Caco-2 (cell line): ENCODE data around the gene CYP2W1. TPM values are rescaled to one million over a fixed set of nuclear protein-coding genes. Genes with fewer than 3 reads are reported as not detected.

ENCODE experiments used
- BruUV-seq: library from RNA; stranded (reverse); fragments of 400-500 nt; replicated peaks from 2 replicates; lab custom pipeline; 2021; lab: Mats Ljungman, UMichigan
- CTCF ChIA-PET: fragments of 300-600 bp; sonication (Branson Sonifier 250); formaldehyde crosslinking; loops from one replicate; lab custom pipeline; 2022; ENCODE audit warnings: antibody characterized with exemption; lab: Charles Lee
- POLR2A ChIA-PET: fragments of 300-600 bp; sonication (Branson Sonifier 250); formaldehyde crosslinking; loops from one replicate; lab custom pipeline; 2022; ENCODE audit warnings: antibody characterized with exemption; lab: Charles Lee
- DNase-seq, 2 experiments: peaks; one replicate each; pipeline versions ENCODE4 v3.0.0 to v3.0.0-alpha.2; 2020 to 2022
- H3K27me3 ChIP-seq: replicated peaks from 2 replicates; pipeline ENCODE4 v1.6.0; 2011; ENCODE audit warnings: low read length; ENCODE audit not compliant: control insufficient read depth, insufficient read depth
- H3K36me3 ChIP-seq: 2 replicates; pipeline ENCODE4 v1.5.1; 2011; ENCODE audit warnings: low read length; ENCODE audit not compliant: control insufficient read depth, insufficient read depth
- H3K4me1 ChIP-seq: fragments of 250-450 bp; sonication (Bioruptor Pico); 2 replicates; pipeline ENCODE4 v1.5.1; 2020; ENCODE audit warnings: mild to moderate bottlenecking
- H3K4me3 ChIP-seq: 2 replicates; pipeline ENCODE4 v1.5.1; 2011; ENCODE audit warnings: low read depth, mild to moderate bottlenecking, control low read depth, low read length
- H3K9me3 ChIP-seq: fragments of 250-450 bp; sonication (Bioruptor Pico); 2 replicates; pipeline ENCODE4 v1.5.1; 2020; ENCODE audit warnings: mild to moderate bottlenecking, moderate library complexity
- H3K27ac Mint-ChIP-seq: one replicate; pipeline ENCODE4 v1.8.0; 2022; ENCODE audit warnings: mixed read lengths; ENCODE audit not compliant: unreplicated experiment
- H3K27me3 Mint-ChIP-seq: one replicate; pipeline ENCODE4 v1.8.0; 2022; ENCODE audit warnings: mixed read lengths; ENCODE audit not compliant: insufficient read depth, unreplicated experiment
- H3K36me3 Mint-ChIP-seq: one replicate; pipeline ENCODE4 v1.8.0; 2022; ENCODE audit warnings: mild to moderate bottlenecking, mixed read lengths; ENCODE audit not compliant: insufficient read depth, unreplicated experiment
- H3K4me1 Mint-ChIP-seq: one replicate; pipeline ENCODE4 v1.8.0; 2022; ENCODE audit warnings: low read depth, mixed read lengths; ENCODE audit not compliant: unreplicated experiment
- H3K4me3 Mint-ChIP-seq: one replicate; pipeline ENCODE4 v1.8.0; 2022; ENCODE audit warnings: mild to moderate bottlenecking, moderate library complexity, mixed read lengths; ENCODE audit not compliant: unreplicated experiment
- H3K9me3 Mint-ChIP-seq: one replicate; pipeline ENCODE4 v1.8.0; 2022; ENCODE audit warnings: mixed read lengths; ENCODE audit not compliant: unreplicated experiment
- intact Hi-C: fragments of 100-400 bp; cut with micrococcal nuclease; formaldehyde crosslinking; loops from one replicate; pipeline ENCODE4 v1.10.0; 2022; ENCODE audit not compliant: unreplicated experiment
- total RNA-seq: library from RNA; stranded (reverse); gene quantifications from 2 replicates; pipeline ENCODE4 v1.2.3, GENCODE V29; 2022
- TF ChIP-seq, protein P1 (sequence below), 2 experiments: fragments of 200-600 bp in 1 of 2; IDR thresholded peaks; 1 replicate in 1 of 2; 2 replicates in 1 of 2; pipeline versions ENCODE4 v1.5.1 to v1.8.0; 2011 to 2022; ENCODE audit warnings: antibody characterized with exemption in 1 of 2, control low read depth in 1 of 2, inconsistent platforms in 1 of 2, low read depth in 1 of 2, low read length in 1 of 2, mild to moderate bottlenecking in 1 of 2, moderate library complexity in 1 of 2; ENCODE audit not compliant: insufficient read depth in 1 of 2, severe bottlenecking in 1 of 2, unreplicated experiment in 1 of 2

The CYP2W1 gene
- total RNA-seq, 1 experiment from 2014 or later: 24.0 TPM

- ChIA-PET POLR2A (interaction anchor here (0.6 to 1.6 kb wide), 7 partner anchors 24 to 461 kb away, joined by 3 to 12 read pairs (median 5); a partner anchor contains a TSS), CTCF (interaction anchor here (2.2 kb wide), 2 partner anchors 17 to 19 kb away, joined by 7 to 10 read pairs; no protein-coding TSS in a partner anchor)
- Histone ChIP-seq H3K9me3 (no peaks in the 10 kb centered on the region), H3K4me3 (peak overlapping the region; percentile 99), H3K36me3 (0 out of 2 replicates have a peak, but pooled peaks cover 1% of the 10 kb centered on the region), H3K4me1 (peaks cover 59% of the 10 kb centered on the region), H3K27me3 (no peaks in the 10 kb centered on the region)
- no peak for DNase-seq
- Mint-ChIP-seq H3K36me3 (peaks cover 48% of the 10 kb centered on the region), H3K4me3 (peak overlapping the region; percentile 88), H3K27me3 (no peaks in the 10 kb centered on the region), H3K9me3 (no peaks in the 10 kb centered on the region), H3K27ac (peak overlapping the region; percentile 88), H3K4me1 (peaks cover 11% of the 10 kb centered on the region)
- intact Hi-C loops: loop anchor here (5.0 kb wide), 3 partner anchors 66 to 206 kb away; partner anchors contain the start of gene GPR146
- TF ChIP-seq, protein P1, sequence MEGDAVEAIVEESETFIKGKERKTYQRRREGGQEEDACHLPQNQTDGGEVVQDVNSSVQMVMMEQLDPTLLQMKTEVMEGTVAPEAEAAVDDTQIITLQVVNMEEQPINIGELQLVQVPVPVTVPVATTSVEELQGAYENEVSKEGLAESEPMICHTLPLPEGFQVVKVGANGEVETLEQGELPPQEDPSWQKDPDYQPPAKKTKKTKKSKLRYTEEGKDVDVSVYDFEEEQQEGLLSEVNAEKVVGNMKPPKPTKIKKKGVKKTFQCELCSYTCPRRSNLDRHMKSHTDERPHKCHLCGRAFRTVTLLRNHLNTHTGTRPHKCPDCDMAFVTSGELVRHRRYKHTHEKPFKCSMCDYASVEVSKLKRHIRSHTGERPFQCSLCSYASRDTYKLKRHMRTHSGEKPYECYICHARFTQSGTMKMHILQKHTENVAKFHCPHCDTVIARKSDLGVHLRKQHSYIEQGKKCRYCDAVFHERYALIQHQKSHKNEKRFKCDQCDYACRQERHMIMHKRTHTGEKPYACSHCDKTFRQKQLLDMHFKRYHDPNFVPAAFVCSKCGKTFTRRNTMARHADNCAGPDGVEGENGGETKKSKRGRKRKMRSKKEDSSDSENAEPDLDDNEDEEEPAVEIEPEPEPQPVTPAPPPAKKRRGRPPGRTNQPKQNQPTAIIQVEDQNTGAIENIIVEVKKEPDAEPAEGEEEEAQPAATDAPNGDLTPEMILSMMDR (IDR thresholded peaks at IDR 0.05; ENCODE audit: insufficient read depth in 1 of 2, low read depth in 1 of 2, low read length in 1 of 2, severe bottlenecking in 1 of 2, unreplicated experiment in 1 of 2): no peak
- BruUV-seq: no TSS peak
Measured at GRCh38 chr7:975702-976473, 7.1 kb upstream of the CYP2W1 start.

GRCh38 chr7:976901-977325 is 6.1 kb upstream of the CYP2W1 start:
- H3K27me3 Mint-ChIP-seq: no peaks in the 10 kb centered on the region
- peak; percentile 45 to 73 for DNase-seq
- H3K4me3 Mint-ChIP-seq: peak overlapping the region; percentile 88
- Histone ChIP-seq H3K4me1 (peaks cover 62% of the 10 kb centered on the region), H3K27me3 (no peaks in the 10 kb centered on the region), H3K4me3 (peak overlapping the region; percentile 8; the same call in 1 of the 2 replicates), H3K36me3 (no peaks in the 10 kb centered on the region), H3K9me3 (no peaks in the 10 kb centered on the region)
- intact Hi-C loops: loop anchor here (1.0 to 5.0 kb wide), 4 partner anchors 31 to 205 kb away; partner anchors contain the start of gene GPR146
- H3K36me3 Mint-ChIP-seq: peaks cover 38% of the 10 kb centered on the region
- peaks cover 11% of the 10 kb centered on the region for H3K4me1 Mint-ChIP-seq
- TF ChIP-seq, protein P1 (IDR thresholded peaks at IDR 0.05; ENCODE audit: insufficient read depth in 1 of 2, low read depth in 1 of 2, low read length in 1 of 2, severe bottlenecking in 1 of 2, unreplicated experiment in 1 of 2): no peak
- CTCF ChIA-PET: interaction anchor here (1.1 to 2.4 kb wide), 3 partner anchors 16 to 199 kb away, joined by 3 to 33 read pairs (median 7); no protein-coding TSS in a partner anchor
- no TSS peak for BruUV-seq
- peak overlapping the region; percentile 88 for H3K27ac Mint-ChIP-seq
- POLR2A ChIA-PET: interaction anchor here (0.5 to 1.6 kb wide), 4 partner anchors 15 to 184 kb away, joined by 3 to 6 read pairs (median 4); a partner anchor contains a TSS
- H3K9me3 Mint-ChIP-seq: no peaks in the 10 kb centered on the region
